Measurements from ENCODE around the gene PIM1.

DNA sequence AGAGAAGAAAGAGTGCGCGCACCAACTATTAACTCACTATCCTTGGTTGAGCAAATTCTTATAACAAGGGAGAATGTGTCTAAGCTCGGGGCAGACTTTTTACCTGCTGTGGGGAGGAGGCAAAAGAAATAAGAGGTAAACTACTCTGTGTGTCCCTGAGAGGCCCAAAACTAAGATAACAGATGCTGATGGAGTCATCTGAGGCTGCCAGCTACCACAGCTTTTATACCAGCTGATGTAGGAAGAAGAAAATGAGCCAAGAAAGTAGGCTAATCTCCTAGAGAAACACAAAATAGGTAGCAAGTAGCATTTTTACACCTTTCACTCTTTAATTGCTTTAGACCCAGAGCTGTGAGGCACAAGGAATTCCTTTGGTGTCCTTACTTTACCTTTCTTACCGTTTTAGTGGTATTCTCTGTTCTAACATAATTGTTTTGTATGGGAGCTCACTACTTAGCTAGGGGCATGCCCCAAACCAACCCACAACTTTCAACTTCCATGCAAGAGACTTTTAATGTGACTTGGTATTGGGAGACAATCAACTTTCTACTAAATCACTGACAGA lies 27.8 kb upstream of the PIM1 start:
- TF ChIP-seq, protein P1, sequence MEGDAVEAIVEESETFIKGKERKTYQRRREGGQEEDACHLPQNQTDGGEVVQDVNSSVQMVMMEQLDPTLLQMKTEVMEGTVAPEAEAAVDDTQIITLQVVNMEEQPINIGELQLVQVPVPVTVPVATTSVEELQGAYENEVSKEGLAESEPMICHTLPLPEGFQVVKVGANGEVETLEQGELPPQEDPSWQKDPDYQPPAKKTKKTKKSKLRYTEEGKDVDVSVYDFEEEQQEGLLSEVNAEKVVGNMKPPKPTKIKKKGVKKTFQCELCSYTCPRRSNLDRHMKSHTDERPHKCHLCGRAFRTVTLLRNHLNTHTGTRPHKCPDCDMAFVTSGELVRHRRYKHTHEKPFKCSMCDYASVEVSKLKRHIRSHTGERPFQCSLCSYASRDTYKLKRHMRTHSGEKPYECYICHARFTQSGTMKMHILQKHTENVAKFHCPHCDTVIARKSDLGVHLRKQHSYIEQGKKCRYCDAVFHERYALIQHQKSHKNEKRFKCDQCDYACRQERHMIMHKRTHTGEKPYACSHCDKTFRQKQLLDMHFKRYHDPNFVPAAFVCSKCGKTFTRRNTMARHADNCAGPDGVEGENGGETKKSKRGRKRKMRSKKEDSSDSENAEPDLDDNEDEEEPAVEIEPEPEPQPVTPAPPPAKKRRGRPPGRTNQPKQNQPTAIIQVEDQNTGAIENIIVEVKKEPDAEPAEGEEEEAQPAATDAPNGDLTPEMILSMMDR (IDR thresholded peaks at IDR 0.05), result no peak
- no peak for TF ChIP-seq ZFX (IDR thresholded peaks at IDR 0.05; ENCODE audit: borderline replicate concordance)

Data from 22Rv1 (cell line).